Uterus (tissue), 2 donors: Measurements from ENCODE around the gene CATSPERD.

Experiments used
- POLR2A ChIP-seq, 2 donors: fragments of 450-650 bp; IDR thresholded peaks; one replicate each; pipeline ENCODE4 v1.6.1; 2016; ENCODE audit warnings: antibody characterized with exemption in 2 of 2, mild to moderate bottlenecking in 1 of 2, moderate library complexity in 1 of 2
- TF ChIP-seq, protein P1 (sequence below), 4 experiments: fragments of 200-600 bp in 2 of 4; fragments of 450-650 bp in 2 of 4; sonication (generic) in 2 of 4; IDR thresholded peaks; one replicate each; pipeline ENCODE4 v1.5.1; 2016 to 2019; ENCODE audit warnings: antibody characterized with exemption in 4 of 4, mild to moderate bottlenecking in 2 of 4, moderate library complexity in 1 of 4

DNA sequence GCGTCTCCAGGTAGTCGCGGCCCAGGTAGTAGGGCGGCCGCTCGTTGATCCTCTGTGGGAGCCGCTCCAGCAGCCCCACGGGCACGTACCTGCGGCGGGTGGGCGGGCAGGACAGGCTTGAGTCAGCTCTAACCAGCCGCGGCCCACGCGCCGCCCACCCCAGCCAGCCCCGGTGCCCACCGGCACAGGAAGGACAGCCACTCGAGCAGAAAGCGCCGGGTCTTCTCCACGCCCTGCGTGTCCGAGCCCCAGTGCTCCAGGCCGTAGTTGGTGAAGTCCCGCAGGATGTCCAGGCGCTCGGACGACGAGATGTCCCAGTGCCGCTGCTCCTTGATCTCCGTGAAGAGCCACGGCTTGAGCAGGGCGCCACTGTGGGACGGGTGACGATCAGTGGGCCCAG lies 65.0 kb downstream of the CATSPERD start:
- TF ChIP-seq, protein P1, sequence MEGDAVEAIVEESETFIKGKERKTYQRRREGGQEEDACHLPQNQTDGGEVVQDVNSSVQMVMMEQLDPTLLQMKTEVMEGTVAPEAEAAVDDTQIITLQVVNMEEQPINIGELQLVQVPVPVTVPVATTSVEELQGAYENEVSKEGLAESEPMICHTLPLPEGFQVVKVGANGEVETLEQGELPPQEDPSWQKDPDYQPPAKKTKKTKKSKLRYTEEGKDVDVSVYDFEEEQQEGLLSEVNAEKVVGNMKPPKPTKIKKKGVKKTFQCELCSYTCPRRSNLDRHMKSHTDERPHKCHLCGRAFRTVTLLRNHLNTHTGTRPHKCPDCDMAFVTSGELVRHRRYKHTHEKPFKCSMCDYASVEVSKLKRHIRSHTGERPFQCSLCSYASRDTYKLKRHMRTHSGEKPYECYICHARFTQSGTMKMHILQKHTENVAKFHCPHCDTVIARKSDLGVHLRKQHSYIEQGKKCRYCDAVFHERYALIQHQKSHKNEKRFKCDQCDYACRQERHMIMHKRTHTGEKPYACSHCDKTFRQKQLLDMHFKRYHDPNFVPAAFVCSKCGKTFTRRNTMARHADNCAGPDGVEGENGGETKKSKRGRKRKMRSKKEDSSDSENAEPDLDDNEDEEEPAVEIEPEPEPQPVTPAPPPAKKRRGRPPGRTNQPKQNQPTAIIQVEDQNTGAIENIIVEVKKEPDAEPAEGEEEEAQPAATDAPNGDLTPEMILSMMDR (IDR thresholded peaks at IDR 0.05) = no peak
- no peak for TF ChIP-seq POLR2A (IDR thresholded peaks at IDR 0.05)
